Neuronal stem cell (in vitro differentiated cells): ENCODE data around the gene KRABD2.
"Not testable (repeated sequence)": the region's sequence is repeated elsewhere in the genome, so short reads cannot be mapped to it uniquely, and the experiment has no call there.

ENCODE experiments used
- DNase-seq: peaks from one replicate; pipeline ENCODE4 v3.0.0-alpha.2; 2013; ENCODE audit warnings: low spot score
- H2AFZ ChIP-seq: one replicate; pipeline ENCODE4 v1.6.1; 2013; ENCODE audit warnings: mild to moderate bottlenecking, low read length, inconsistent platforms
- H2AK5ac ChIP-seq: 2 replicates; pipeline ENCODE4 v1.6.1; 2013; ENCODE audit warnings: low read depth, mild to moderate bottlenecking, inconsistent platforms, low read length, moderate library complexity, mixed read lengths
- H2BK120ac ChIP-seq: 2 replicates; pipeline ENCODE4 v1.6.1; 2013; ENCODE audit warnings: low read depth, mild to moderate bottlenecking, inconsistent platforms, low read length, moderate library complexity, mixed read lengths
- H2BK12ac ChIP-seq: one replicate; pipeline ENCODE4 v1.6.1; 2013; ENCODE audit warnings: low read length, inconsistent platforms
- H2BK15ac ChIP-seq: 2 replicates; pipeline ENCODE4 v1.6.1; 2013; ENCODE audit warnings: mild to moderate bottlenecking, low read length, inconsistent platforms, mixed read lengths
- H2BK5ac ChIP-seq: one replicate; pipeline ENCODE4 v1.6.1; 2013; ENCODE audit warnings: inconsistent platforms, mild to moderate bottlenecking, low read length, moderate library complexity
- H3K14ac ChIP-seq: one replicate; pipeline ENCODE4 v1.6.1; 2013; ENCODE audit warnings: low read length, inconsistent platforms
- H3K18ac ChIP-seq: 2 replicates; pipeline ENCODE4 v1.6.1; 2013; ENCODE audit warnings: low read length, inconsistent platforms
- H3K23ac ChIP-seq: 2 replicates; pipeline ENCODE4 v1.6.1; 2013; ENCODE audit warnings: low read depth, mild to moderate bottlenecking, mixed read lengths, low read length, inconsistent platforms; ENCODE audit not compliant: poor library complexity
- H3K27ac ChIP-seq: replicated peaks from 3 replicates; pipeline ENCODE4 v1.5.1; 2013; ENCODE audit warnings: low read length, inconsistent platforms
- H3K27me3 ChIP-seq, 3 experiments: 2 replicates each; pipeline ENCODE4 v1.6.1; 2013; ENCODE audit warnings: low read length in 3 of 3, mild to moderate bottlenecking in 2 of 3, inconsistent platforms in 1 of 3, low read depth in 1 of 3, mixed read lengths in 1 of 3, moderate library complexity in 1 of 3; ENCODE audit not compliant: control insufficient read depth in 3 of 3, insufficient read depth in 3 of 3
- H3K36me3 ChIP-seq, 2 donors: replicated peaks in 1 of 2; 2 replicates each; pipeline ENCODE4 v1.6.1; 2013; ENCODE audit warnings: low read length in 2 of 2; ENCODE audit not compliant: control insufficient read depth in 2 of 2, insufficient read depth in 2 of 2
- H3K4ac ChIP-seq: 2 replicates; pipeline ENCODE4 v1.6.1; 2013; ENCODE audit warnings: inconsistent platforms, mild to moderate bottlenecking, low read length, moderate library complexity
- H3K4me1 ChIP-seq, 2 donors: 1 replicate in 1 of 2; 2 replicates in 1 of 2; pipeline ENCODE4 v1.6.1; 2013; ENCODE audit warnings: low read length in 2 of 2, low read depth in 1 of 2; ENCODE audit not compliant: control insufficient read depth in 2 of 2, insufficient read depth in 1 of 2
- H3K4me2 ChIP-seq: one replicate; pipeline ENCODE4 v1.6.1; 2013; ENCODE audit warnings: mild to moderate bottlenecking, low read length, inconsistent platforms; ENCODE audit not compliant: insufficient read depth, poor library complexity, severe bottlenecking
- H3K4me3 ChIP-seq, 2 donors: 2 replicates each; pipeline ENCODE4 v1.5.1; 2013; ENCODE audit warnings: low read length in 2 of 2, mild to moderate bottlenecking in 2 of 2, inconsistent platforms in 1 of 2, moderate library complexity in 1 of 2
- H3K79me1 ChIP-seq: one replicate; pipeline ENCODE4 v1.6.1; 2013; ENCODE audit warnings: low read depth, mild to moderate bottlenecking, inconsistent platforms, low read length, moderate library complexity
- H3K9ac ChIP-seq: one replicate; pipeline ENCODE4 v1.6.1; 2013; ENCODE audit warnings: mild to moderate bottlenecking, low read depth, low read length, inconsistent platforms; ENCODE audit not compliant: poor library complexity
- H3K9me3 ChIP-seq, 2 donors: replicated peaks in 1 of 2; 2 replicates each; pipeline versions ENCODE3 to v1.6.1; 2013; ENCODE audit warnings: low read length in 2 of 2, mild to moderate bottlenecking in 2 of 2, inconsistent platforms in 1 of 2, low read depth in 1 of 2, mixed read lengths in 1 of 2, moderate library complexity in 1 of 2; ENCODE audit not compliant: control insufficient read depth in 2 of 2, insufficient read depth in 1 of 2
- H4K8ac ChIP-seq: one replicate; pipeline ENCODE4 v1.6.1; 2013; ENCODE audit warnings: low read depth, mild to moderate bottlenecking, inconsistent platforms, low read length, moderate library complexity
- H4K91ac ChIP-seq: one replicate; pipeline ENCODE4 v1.6.1; 2013; ENCODE audit warnings: low read length, low read depth, mild to moderate bottlenecking, inconsistent platforms; ENCODE audit not compliant: poor library complexity
- WGBS, 2 donors: extraction: QIAGEN DNeasy Blood & Tissue Kit; methylation state at CpG; one replicate each; pipeline ENCODE4 v1.1.7; 2013; ENCODE audit warnings: missing lambda C conversion rate in 2 of 2, mixed read lengths in 1 of 2; ENCODE audit not compliant: insufficient read length in 2 of 2, insufficient replicate concordance in 1 of 2; ENCODE audit errors: extremely low coverage in 2 of 2; 5-methylcytosine and 5-hydroxymethylcytosine counted together

KRABD2 gene

GRCh38 chr17:8347001-8347400 lies 29.5 kb downstream of the KRABD2 start:
- WGBS, 2 donors = no CpG with 5 or more reads among the region's 25 CpGs
- not testable (repeated sequence) for H2BK15ac ChIP-seq, H3K4ac ChIP-seq, H3K4me1 ChIP-seq, H2BK5ac ChIP-seq, H2BK12ac ChIP-seq, DNase-seq, H3K27ac ChIP-seq, H2AFZ ChIP-seq, H3K23ac ChIP-seq, H2BK120ac ChIP-seq, H3K18ac ChIP-seq, H3K36me3 ChIP-seq, H3K9me3 ChIP-seq, H2AK5ac ChIP-seq, H3K79me1 ChIP-seq, H3K14ac ChIP-seq, H3K9ac ChIP-seq, H4K91ac ChIP-seq, H3K4me3 ChIP-seq, H3K4me2 ChIP-seq, H4K8ac ChIP-seq
- H3K27me3 ChIP-seq = peaks cover 0 to 21% (median 0%) of the 10 kb centered on the region in 3 experiments

- Histone ChIP-seq H3K18ac (no peak overlapping the region), H4K8ac (no peak overlapping the region), H2BK12ac (no peak overlapping the region), H3K79me1 (no peaks in the 10 kb centered on the region), H3K36me3 (no peaks in the 10 kb centered on the region), H3K4ac (no peak overlapping the region), H3K27ac (no peak overlapping the region), H3K4me3 (peak overlapping the region in 1 of 2 donors; percentile 50), H3K4me2 (no peak overlapping the region), H2AFZ (no peak overlapping the region), H2BK5ac (no peak overlapping the region), H3K9ac (no peak overlapping the region), H3K9me3 (no peaks in the 10 kb centered on the region), H4K91ac (no peak overlapping the region), H2BK120ac (no peak overlapping the region), H2BK15ac (no peak overlapping the region), H3K27me3 (peaks cover 0 to 21% (median 0%) of the 10 kb centered on the region in 3 experiments), H3K23ac (no peak overlapping the region), H3K4me1 (peaks cover 2 to 3% of the 10 kb centered on the region in 2 donors), H2AK5ac (no peak overlapping the region), H3K14ac (no peak overlapping the region)
- no peak for DNase-seq
- WGBS, 2 donors = no CpG with 5 or more reads among the region's 5 CpGs
Observed at GRCh38 chr17:8345951-8346665, 30.4 kb downstream of the KRABD2 start.

GRCh38 chr17:8345052-8345690 lies 31.3 kb downstream of the KRABD2 start:
- Histone ChIP-seq H4K91ac (no peak overlapping the region), H2BK5ac (no peak overlapping the region), H2AFZ (no peak overlapping the region), H3K18ac (no peak overlapping the region), H3K36me3 (no peaks in the 10 kb centered on the region), H3K27ac (no peak overlapping the region), H3K79me1 (no peaks in the 10 kb centered on the region), H3K4me2 (no peak overlapping the region), H3K9ac (no peak overlapping the region), H3K27me3 (peaks cover 0 to 21% (median 0%) of the 10 kb centered on the region in 3 experiments), H3K4ac (no peak overlapping the region), H2BK15ac (no peak overlapping the region), H3K4me1 (peaks cover 2 to 3% of the 10 kb centered on the region in 2 donors), H3K4me3 (no peak overlapping the region), H4K8ac (no peak overlapping the region), H3K14ac (no peak overlapping the region), H2BK120ac (no peak overlapping the region), H3K9me3 (no peaks in the 10 kb centered on the region), H2AK5ac (no peak overlapping the region), H3K23ac (no peak overlapping the region), H2BK12ac (no peak overlapping the region)
- WGBS, 2 donors = no CpG with 5 or more reads among the region's 6 CpGs
- DNase-seq = no peak

- no peak overlapping the region for H3K4ac ChIP-seq
- no CpG with 5 or more reads among the region's 4 CpGs for WGBS, 2 donors
Observed at GRCh38 chr17:8341456-8341855, 35.0 kb downstream of the KRABD2 start.

More at GRCh38 chr17:8341456-8341855, 35.0 kb downstream of the KRABD2 start:
- no peak overlapping the region for H3K9ac ChIP-seq
- no peaks in the 10 kb centered on the region for H3K9me3 ChIP-seq
- H2AFZ ChIP-seq = no peak overlapping the region
- no peak overlapping the region for H3K27ac ChIP-seq
- no peak overlapping the region for H3K23ac ChIP-seq
- DNase-seq = no peak
- H3K36me3 ChIP-seq = no peaks in the 10 kb centered on the region
- no peak overlapping the region for H2BK15ac ChIP-seq
- no peak overlapping the region for H4K91ac ChIP-seq
- H3K4me3 ChIP-seq = no peak overlapping the region
- H2BK5ac ChIP-seq = no peak overlapping the region
- no peak overlapping the region for H3K14ac ChIP-seq
- no peak overlapping the region for H2AK5ac ChIP-seq
- no peak overlapping the region for H4K8ac ChIP-seq
- H3K4me1 ChIP-seq = peaks cover 12% of the 10 kb centered on the region in 2 donors
- peaks cover 0 to 25% (median 0%) of the 10 kb centered on the region in 3 experiments for H3K27me3 ChIP-seq
- H3K79me1 ChIP-seq = no peaks in the 10 kb centered on the region
- H2BK120ac ChIP-seq = no peak overlapping the region
- no peak overlapping the region for H3K4me2 ChIP-seq
- H3K18ac ChIP-seq = no peak overlapping the region
- no peak overlapping the region for H2BK12ac ChIP-seq
